Testis (tissue), 3 donors: ENCODE results near the gene HIF1A. TPM values are rescaled to one million over a fixed set of nuclear protein-coding genes. Genes with fewer than 3 reads are reported as not detected.

Experiments
- DNase-seq: peaks from one replicate; pipeline ENCODE4 v3.0.0-alpha.2; 2019
- H3K27ac ChIP-seq, 2 donors: fragments of 200-600 bp; sonication (generic); one replicate each; pipeline ENCODE4 v1.5.1; 2019
- H3K27me3 ChIP-seq: fragments of 200-600 bp; sonication (generic); one replicate; pipeline ENCODE4 v1.5.1; 2019
- H3K36me3 ChIP-seq: fragments of 200-600 bp; sonication (generic); one replicate; pipeline ENCODE4 v1.5.1; 2017; ENCODE audit warnings: low read depth; ENCODE audit errors: missing control alignments
- H3K4me1 ChIP-seq: fragments of 200-600 bp; sonication (generic); one replicate; pipeline ENCODE4 v1.5.1; 2019
- H3K4me3 ChIP-seq, 2 donors: fragments of 200-600 bp; sonication (generic); one replicate each; pipeline ENCODE4 v1.5.1; 2017 to 2019
- H3K9me3 ChIP-seq: fragments of 200-600 bp; sonication (generic); one replicate; pipeline ENCODE4 v1.5.1; 2017
- POLR2A ChIP-seq: fragments of 450-650 bp; IDR thresholded peaks from one replicate; pipeline ENCODE4 v1.6.1; 2017; ENCODE audit warnings: antibody characterized with exemption, mild to moderate bottlenecking, moderate library complexity
- whole genome bisulfite sequencing, 2 donors: methylation state at CpG; one replicate each; pipeline ENCODE4 v1.1.5; 2018; 5-methylcytosine and 5-hydroxymethylcytosine counted together
- intact Hi-C: fragments of 100-400 bp; cut with DNase I; formaldehyde crosslinking; loops from one replicate; pipeline ENCODE4 v1.15.1; 2023; ENCODE audit warnings: low total_unique reads
- polyA plus RNA-seq: library from polyadenylated mRNA; stranded (reverse); fragments of 350-450 nt; fragmentation: Illumina TruSeq; extraction: RNeasy Lipid Tissue Mini Kit (QIAGEN cat#74804); gene quantifications from one replicate; pipeline ENCODE4 v1.2.3, GENCODE V29; 2014; ENCODE audit warnings: low read depth, low replicate concordance; ENCODE audit not compliant: insufficient read depth
- total RNA-seq, 2 donors: library from RNA; depleted of rRNA; stranded (reverse); fragments of >200 nt; gene quantifications; one replicate each; pipeline ENCODE4 v1.2.3, GENCODE V29; 2016
- TF ChIP-seq, protein P1 (sequence below), 3 experiments: fragments of 450-650 bp in 2 of 3; fragments of 200-600 bp in 1 of 3; sonication (generic) in 1 of 3; IDR thresholded peaks; one replicate each; pipeline ENCODE4 v1.5.1; 2016 to 2019; ENCODE audit warnings: antibody characterized with exemption in 3 of 3, mild to moderate bottlenecking in 2 of 3, moderate library complexity in 1 of 3

Gene HIF1A
- total and polyA plus RNA-seq, 3 donors from 2014 or later: 63.1 to 140 (median 105) TPM

DNA sequence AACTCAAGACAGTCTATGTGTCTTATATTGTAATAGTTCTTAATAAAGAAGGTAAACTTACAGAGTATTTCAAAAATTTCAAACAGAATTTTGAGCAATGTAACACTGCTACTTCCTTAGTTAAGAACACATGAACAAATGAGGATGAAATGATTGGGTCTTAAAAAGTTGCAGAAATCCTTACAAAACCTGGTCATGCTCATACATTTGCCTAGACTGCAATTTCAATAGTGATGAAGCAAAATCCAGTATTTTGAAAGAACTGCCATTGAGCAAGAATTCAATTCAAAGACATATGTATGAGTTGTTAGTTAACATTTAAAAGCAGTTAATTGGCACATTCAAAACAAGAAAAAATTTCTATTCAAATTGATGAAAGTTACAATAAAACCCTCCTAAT lies 17.8 kb upstream of the HIF1A start:
- H3K27ac ChIP-seq: no peak overlapping the region
- H3K4me1 ChIP-seq: no peaks in the 10 kb centered on the region
- H3K27me3 ChIP-seq: no peaks in the 10 kb centered on the region
- DNase-seq: no peak
- intact Hi-C loops: no loop called here
- H3K4me3 ChIP-seq: no peak overlapping the region
- no peaks in the 10 kb centered on the region for H3K36me3 ChIP-seq
- TF ChIP-seq, protein P1, sequence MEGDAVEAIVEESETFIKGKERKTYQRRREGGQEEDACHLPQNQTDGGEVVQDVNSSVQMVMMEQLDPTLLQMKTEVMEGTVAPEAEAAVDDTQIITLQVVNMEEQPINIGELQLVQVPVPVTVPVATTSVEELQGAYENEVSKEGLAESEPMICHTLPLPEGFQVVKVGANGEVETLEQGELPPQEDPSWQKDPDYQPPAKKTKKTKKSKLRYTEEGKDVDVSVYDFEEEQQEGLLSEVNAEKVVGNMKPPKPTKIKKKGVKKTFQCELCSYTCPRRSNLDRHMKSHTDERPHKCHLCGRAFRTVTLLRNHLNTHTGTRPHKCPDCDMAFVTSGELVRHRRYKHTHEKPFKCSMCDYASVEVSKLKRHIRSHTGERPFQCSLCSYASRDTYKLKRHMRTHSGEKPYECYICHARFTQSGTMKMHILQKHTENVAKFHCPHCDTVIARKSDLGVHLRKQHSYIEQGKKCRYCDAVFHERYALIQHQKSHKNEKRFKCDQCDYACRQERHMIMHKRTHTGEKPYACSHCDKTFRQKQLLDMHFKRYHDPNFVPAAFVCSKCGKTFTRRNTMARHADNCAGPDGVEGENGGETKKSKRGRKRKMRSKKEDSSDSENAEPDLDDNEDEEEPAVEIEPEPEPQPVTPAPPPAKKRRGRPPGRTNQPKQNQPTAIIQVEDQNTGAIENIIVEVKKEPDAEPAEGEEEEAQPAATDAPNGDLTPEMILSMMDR (IDR thresholded peaks at IDR 0.05): no peak
- TF ChIP-seq POLR2A: no peak
- H3K9me3 ChIP-seq: no peaks in the 10 kb centered on the region

DNA sequence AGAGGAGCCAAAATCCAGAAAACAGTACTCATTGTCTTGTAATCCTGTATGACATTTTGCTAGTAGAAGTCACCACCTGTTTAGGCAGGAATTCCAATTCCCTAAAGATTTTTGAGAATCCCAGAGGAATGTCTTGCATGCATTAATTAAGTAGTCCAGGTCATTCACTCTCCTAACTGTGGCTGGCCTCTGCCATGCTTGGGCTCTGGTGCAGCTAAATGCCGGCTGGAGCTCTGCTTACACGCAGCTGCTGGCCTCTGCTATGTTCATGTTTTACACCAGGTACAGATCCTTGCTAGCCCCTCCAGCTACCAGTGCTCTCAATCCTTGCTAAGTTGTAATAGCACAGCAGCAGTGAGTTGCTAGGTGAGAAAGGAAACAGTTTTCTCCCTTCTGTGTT lies 16.3 kb upstream of the HIF1A start:
- H3K36me3 ChIP-seq: no peaks in the 10 kb centered on the region
- no peak for DNase-seq
- H3K4me3 ChIP-seq: no peak overlapping the region
- H3K27me3 ChIP-seq: no peaks in the 10 kb centered on the region
- TF ChIP-seq, protein P1 (IDR thresholded peaks at IDR 0.05): no peak
- no peak for TF ChIP-seq POLR2A
- no peak overlapping the region for H3K27ac ChIP-seq
- no peaks in the 10 kb centered on the region for H3K4me1 ChIP-seq
- 50 to 64% methylated on average over 2 of the region's 2 CpGs for WGBS, 2 donors
- intact Hi-C loops: no loop called here
- no peaks in the 10 kb centered on the region for H3K9me3 ChIP-seq

- no peak for DNase-seq
- Histone ChIP-seq H3K4me1 (no peaks in the 10 kb centered on the region), H3K4me3 (no peak overlapping the region), H3K27me3 (no peaks in the 10 kb centered on the region), H3K9me3 (no peaks in the 10 kb centered on the region), H3K36me3 (no peaks in the 10 kb centered on the region), H3K27ac (no peak overlapping the region)
- TF ChIP-seq POLR2A: no peak
- TF ChIP-seq, protein P1 (IDR thresholded peaks at IDR 0.05): no peak
- intact Hi-C loops: no loop called here
- WGBS, 2 donors: 95 to 96% methylated on average over 6 of the region's 6 CpGs
Observed at GRCh38 chr14:61681413-61681812, 13.9 kb upstream of the HIF1A start.

DNA sequence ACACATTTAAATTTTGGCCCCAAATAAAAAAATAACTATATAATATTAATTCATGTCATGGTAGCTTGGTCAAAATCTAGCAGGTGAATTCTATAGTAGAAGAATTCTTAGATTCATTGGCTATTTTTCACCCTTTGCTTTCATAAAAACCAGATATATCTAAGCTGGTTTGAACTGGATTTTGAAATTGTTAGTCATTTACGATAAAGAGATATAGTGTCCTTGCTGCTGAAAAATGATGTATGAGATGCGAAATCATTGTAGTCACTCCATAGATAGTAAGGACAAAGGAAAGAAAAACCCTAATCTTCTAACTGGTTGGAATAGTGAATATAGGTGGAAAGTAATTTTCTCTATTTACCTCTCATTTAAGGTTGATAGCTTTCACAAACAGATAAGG lies 12.2 kb upstream of the HIF1A start:
- H3K4me1 ChIP-seq: no peaks in the 10 kb centered on the region
- intact Hi-C loops: no loop called here
- WGBS, 2 donors: 92 to 93% methylated on average over 2 of the region's 2 CpGs
- H3K4me3 ChIP-seq: no peak overlapping the region
- H3K36me3 ChIP-seq: no peaks in the 10 kb centered on the region
- H3K27ac ChIP-seq: no peak overlapping the region
- no peaks in the 10 kb centered on the region for H3K9me3 ChIP-seq
- no peaks in the 10 kb centered on the region for H3K27me3 ChIP-seq
- no peak for DNase-seq
- TF ChIP-seq POLR2A: no peak
- TF ChIP-seq, protein P1 (IDR thresholded peaks at IDR 0.05): no peak

GRCh38 chr14:61690039-61690438 lies 5.3 kb upstream of the HIF1A start:
- WGBS, 2 donors: 60 to 63% methylated on average over 3 of the region's 3 CpGs
- Histone ChIP-seq H3K4me1 (no peaks in the 10 kb centered on the region), H3K27me3 (no peaks in the 10 kb centered on the region), H3K4me3 (no peak overlapping the region), H3K9me3 (no peaks in the 10 kb centered on the region), H3K27ac (no peak overlapping the region), H3K36me3 (no peaks in the 10 kb centered on the region)
- no peak for DNase-seq
- no peak for TF ChIP-seq POLR2A
- TF ChIP-seq, protein P1 (IDR thresholded peaks at IDR 0.05): no peak
- intact Hi-C loops: loop anchor here (10.0 kb wide), 1 partner anchor 225 kb away; no protein-coding TSS in a partner anchor
